ENCODE data around the gene WDR18.

GRCh38 chr19:1027650-1028061 lies 43.5 kb downstream of the WDR18 start:
- TF ChIP-seq MAX (IDR thresholded peaks at IDR 0.05) (no peak), POLR2AphosphoS5 (IDR thresholded peaks at IDR 0.05; ENCODE audit: low read depth, low read length) (no peak; the same call in 1 of the 2 replicates), YY1 (IDR thresholded peaks at IDR 0.05; ENCODE audit: low read depth, low read length) (no peak), RAD21 (IDR thresholded peaks at IDR 0.05 in 1 of 2, conservative IDR thresholded peaks at IDR 0.05 in 1 of 2; ENCODE audit: low read depth in 2 of 2, low read length in 2 of 2) (no peak), TEAD4 (IDR thresholded peaks at IDR 0.05; ENCODE audit: low read depth, low read length) (no peak), SIN3A (conservative IDR thresholded peaks at IDR 0.05 in 1 of 2, IDR thresholded peaks at IDR 0.05 in 1 of 2; ENCODE audit: low read depth in 1 of 2, low read length in 2 of 2) (no peak), RXRA (IDR thresholded peaks at IDR 0.05; ENCODE audit: insufficient read depth, low read depth, low read length) (no peak), EZH2 (IDR thresholded peaks at IDR 0.05; ENCODE audit: low read depth, low read length, severe bottlenecking) (no peak)
- TF ChIP-seq, protein P1, sequence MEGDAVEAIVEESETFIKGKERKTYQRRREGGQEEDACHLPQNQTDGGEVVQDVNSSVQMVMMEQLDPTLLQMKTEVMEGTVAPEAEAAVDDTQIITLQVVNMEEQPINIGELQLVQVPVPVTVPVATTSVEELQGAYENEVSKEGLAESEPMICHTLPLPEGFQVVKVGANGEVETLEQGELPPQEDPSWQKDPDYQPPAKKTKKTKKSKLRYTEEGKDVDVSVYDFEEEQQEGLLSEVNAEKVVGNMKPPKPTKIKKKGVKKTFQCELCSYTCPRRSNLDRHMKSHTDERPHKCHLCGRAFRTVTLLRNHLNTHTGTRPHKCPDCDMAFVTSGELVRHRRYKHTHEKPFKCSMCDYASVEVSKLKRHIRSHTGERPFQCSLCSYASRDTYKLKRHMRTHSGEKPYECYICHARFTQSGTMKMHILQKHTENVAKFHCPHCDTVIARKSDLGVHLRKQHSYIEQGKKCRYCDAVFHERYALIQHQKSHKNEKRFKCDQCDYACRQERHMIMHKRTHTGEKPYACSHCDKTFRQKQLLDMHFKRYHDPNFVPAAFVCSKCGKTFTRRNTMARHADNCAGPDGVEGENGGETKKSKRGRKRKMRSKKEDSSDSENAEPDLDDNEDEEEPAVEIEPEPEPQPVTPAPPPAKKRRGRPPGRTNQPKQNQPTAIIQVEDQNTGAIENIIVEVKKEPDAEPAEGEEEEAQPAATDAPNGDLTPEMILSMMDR (IDR thresholded peaks at IDR 0.05; ENCODE audit: control extremely low read depth in 1 of 3, insufficient read depth in 1 of 3, low read depth in 1 of 3, low read length in 3 of 3), result no peak

Data from H1 (cell line).